ENCODE measurements around the gene GNL1. TPM values are rescaled to one million over a fixed set of nuclear protein-coding genes. Genes with fewer than 3 reads are reported as not detected.
"Not testable (repeated sequence)": the region's sequence is repeated elsewhere in the genome, so short reads cannot be mapped to it uniquely, and the experiment has no call there.

The GNL1 gene
- 28.1 TPM for total RNA-seq

GRCh38 chr6:30556066-30556905, at the start of gene GNL1:
Gene GNL1, minus strand, starts transcription at chr6:30556489. Its CDS starts 286 bp downstream, at chr6:30556203.
- DNase-seq (ENCODE audit: low spot score in 2 of 2) (peak; percentile 81 to 89), FAIRE-seq (no peak)

GRCh38 chr6:30603961-30604360, 47.7 kb upstream of the GNL1 start:
- DNase-seq (ENCODE audit: low spot score in 2 of 2) (no peak), FAIRE-seq (no peak)

- no peak for FAIRE-seq
- no peak for DNase-seq (ENCODE audit: low spot score in 2 of 2)
Observed at GRCh38 chr6:30601815-30602641, 45.7 kb upstream of the GNL1 start.

GRCh38 chr6:30601436-30601814, 45.1 kb upstream of the GNL1 start:
- no peak for DNase-seq (ENCODE audit: low spot score in 2 of 2)
- no peak for FAIRE-seq

- FAIRE-seq (no peak), DNase-seq (ENCODE audit: low spot score in 2 of 2) (no peak)
Observed at GRCh38 chr6:30600451-30600961, 44.2 kb upstream of the GNL1 start.

- DNase-seq (ENCODE audit: low spot score in 2 of 2): no peak
- FAIRE-seq: no peak
Observed at GRCh38 chr6:30599625-30600324, 43.5 kb upstream of the GNL1 start.

- FAIRE-seq: no peak
- DNase-seq (ENCODE audit: low spot score in 2 of 2): no peak
Observed at GRCh38 chr6:30598912-30599624, 42.8 kb upstream of the GNL1 start.

GRCh38 chr6:30597315-30598144, 41.2 kb upstream of the GNL1 start:
- not testable (repeated sequence) for FAIRE-seq
- peak; percentile 53 to 67 for DNase-seq (ENCODE audit: low spot score in 2 of 2)

GRCh38 chr6:30592287-30592686, 36.0 kb upstream of the GNL1 start:
- no peak for DNase-seq (ENCODE audit: low spot score in 2 of 2)
- no peak for FAIRE-seq

GRCh38 chr6:30591008-30591407, 34.7 kb upstream of the GNL1 start:
- FAIRE-seq (no peak), DNase-seq (ENCODE audit: low spot score in 2 of 2) (no peak)

- FAIRE-seq: no peak
- no peak for DNase-seq (ENCODE audit: low spot score in 2 of 2)
Observed at GRCh38 chr6:30590509-30590908, 34.2 kb upstream of the GNL1 start.

GRCh38 chr6:30589754-30590358, 33.6 kb upstream of the GNL1 start:
- DNase-seq (ENCODE audit: low spot score in 2 of 2): no peak
- no peak for FAIRE-seq

- DNase-seq (ENCODE audit: low spot score in 2 of 2): no peak
- FAIRE-seq: no peak
Observed at GRCh38 chr6:30583921-30584320, 27.6 kb upstream of the GNL1 start.

- no peak for FAIRE-seq
- no peak for DNase-seq (ENCODE audit: low spot score in 2 of 2)
Observed at GRCh38 chr6:30578051-30578450, 21.8 kb upstream of the GNL1 start.

- no peak for FAIRE-seq
- no peak for DNase-seq (ENCODE audit: low spot score in 2 of 2)
Observed at GRCh38 chr6:30573113-30573512, 16.8 kb upstream of the GNL1 start.

GRCh38 chr6:30572148-30572547, 15.9 kb upstream of the GNL1 start:
- DNase-seq (ENCODE audit: low spot score in 2 of 2): no peak
- FAIRE-seq: no peak

GRCh38 chr6:30571762-30572082, 15.4 kb upstream of the GNL1 start:
- FAIRE-seq (no peak), DNase-seq (ENCODE audit: low spot score in 2 of 2) (no peak)

- FAIRE-seq: no peak
- peak; percentile 94 to 99 for DNase-seq (ENCODE audit: low spot score in 2 of 2)
Observed at GRCh38 chr6:30571075-30571761, 14.9 kb upstream of the GNL1 start, which contains the start of gene ABCF1. Gene ABCF1, plus strand, starts transcription at chr6:30571442. Its CDS starts 46 bp downstream, at chr6:30571488.

Data from frontal cortex (tissue), 4 donors.